ENCODE data around the gene SBK1.

DNA sequence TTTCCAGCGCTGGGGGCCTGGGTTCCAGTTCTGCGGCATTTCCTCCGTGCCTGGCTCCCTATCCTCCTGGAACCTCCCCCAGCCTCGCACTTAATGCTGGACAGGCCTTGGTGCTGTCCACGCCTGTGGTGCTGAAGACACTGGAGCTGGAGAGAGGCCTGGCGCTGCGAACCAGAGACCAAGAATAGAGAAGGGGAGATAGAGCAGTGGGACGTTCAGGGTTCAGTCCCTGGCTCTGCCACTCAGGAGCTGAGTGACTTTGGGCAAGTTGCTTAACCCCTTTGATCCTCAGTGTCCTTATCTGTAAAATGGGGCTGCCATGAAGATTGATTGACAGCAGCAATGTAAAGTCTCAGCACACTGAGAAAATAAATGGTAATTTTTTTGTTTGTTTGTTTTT, 11.9 kb downstream of the SBK1 start:
- TF ChIP-seq, protein P1, sequence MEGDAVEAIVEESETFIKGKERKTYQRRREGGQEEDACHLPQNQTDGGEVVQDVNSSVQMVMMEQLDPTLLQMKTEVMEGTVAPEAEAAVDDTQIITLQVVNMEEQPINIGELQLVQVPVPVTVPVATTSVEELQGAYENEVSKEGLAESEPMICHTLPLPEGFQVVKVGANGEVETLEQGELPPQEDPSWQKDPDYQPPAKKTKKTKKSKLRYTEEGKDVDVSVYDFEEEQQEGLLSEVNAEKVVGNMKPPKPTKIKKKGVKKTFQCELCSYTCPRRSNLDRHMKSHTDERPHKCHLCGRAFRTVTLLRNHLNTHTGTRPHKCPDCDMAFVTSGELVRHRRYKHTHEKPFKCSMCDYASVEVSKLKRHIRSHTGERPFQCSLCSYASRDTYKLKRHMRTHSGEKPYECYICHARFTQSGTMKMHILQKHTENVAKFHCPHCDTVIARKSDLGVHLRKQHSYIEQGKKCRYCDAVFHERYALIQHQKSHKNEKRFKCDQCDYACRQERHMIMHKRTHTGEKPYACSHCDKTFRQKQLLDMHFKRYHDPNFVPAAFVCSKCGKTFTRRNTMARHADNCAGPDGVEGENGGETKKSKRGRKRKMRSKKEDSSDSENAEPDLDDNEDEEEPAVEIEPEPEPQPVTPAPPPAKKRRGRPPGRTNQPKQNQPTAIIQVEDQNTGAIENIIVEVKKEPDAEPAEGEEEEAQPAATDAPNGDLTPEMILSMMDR (IDR thresholded peaks at IDR 0.05; ENCODE audit: low read length), result no peak
- TF ChIP-seq EZH2 (optimal IDR thresholded peaks at IDR 0.05; ENCODE audit: low read depth, low read length), result no peak
- no peak for TF ChIP-seq EZH2phosphoT487 (IDR thresholded peaks at IDR 0.05; ENCODE audit: low read length)

All from MM.1S (cell line).